ENCODE measurements around the gene TUBB1. TPM values are rescaled to one million over a fixed set of nuclear protein-coding genes. Genes with fewer than 3 reads are reported as not detected.

TUBB1 gene
- total and polyA plus RNA-seq, 8 donors = 0.04 to 1.2 (median 0.14) TPM; not detected in 1

GRCh38 chr20:59073582-59073981 is 54.4 kb downstream of the TUBB1 start:
- Histone ChIP-seq H3K27me3 (no peaks in the 10 kb centered on the region), H3K27ac (no peak overlapping the region), H3K4me1 (no peaks in the 10 kb centered on the region), H3K4me3 (no peak overlapping the region), H3K36me3 (no peaks in the 10 kb centered on the region), H3K9me3 (no peaks in the 10 kb centered on the region)
- intact Hi-C loops (cut with DNase I) = no loop called here
- ATAC-seq (no peak), DNase-seq (no peak), FAIRE-seq (no peak)
- 83 to 88% methylated on average over 1 of the region's 1 CpG for WGBS, 2 donors
- no peak for TF ChIP-seq CTCF (IDR thresholded peaks at IDR 0.05)

- no peak overlapping the region for H3K27ac ChIP-seq
- ATAC-seq (no peak), FAIRE-seq (no peak), DNase-seq (no peak)
- no peak overlapping the region for H3K4me3 ChIP-seq
- intact Hi-C loops (cut with DNase I) = no loop called here
- H3K4me1 ChIP-seq = no peaks in the 10 kb centered on the region
- TF ChIP-seq CTCF (IDR thresholded peaks at IDR 0.05) = no peak
- no peaks in the 10 kb centered on the region for H3K9me3 ChIP-seq
- WGBS, 2 donors = 11 to 24% methylated on average over 3 of the region's 3 CpGs
- no peaks in the 10 kb centered on the region for H3K36me3 ChIP-seq
- no peaks in the 10 kb centered on the region for H3K27me3 ChIP-seq
These were observed 55.2 kb downstream of the TUBB1 start for GRCh38 chr20:59074456-59074855.

GRCh38 chr20:59075934-59076508 is 56.8 kb downstream of the TUBB1 start:
- FAIRE-seq (no peak), ATAC-seq (no peak), DNase-seq (no peak)
- Histone ChIP-seq H3K4me1 (no peaks in the 10 kb centered on the region), H3K36me3 (no peaks in the 10 kb centered on the region), H3K9me3 (no peaks in the 10 kb centered on the region), H3K27ac (no peak overlapping the region), H3K4me3 (no peak overlapping the region), H3K27me3 (no peaks in the 10 kb centered on the region)
- intact Hi-C loops (cut with DNase I) = no loop called here
- 57 to 58% methylated on average over 4 of the region's 4 CpGs for WGBS, 2 donors
- TF ChIP-seq CTCF (IDR thresholded peaks at IDR 0.05) = no peak

Other genes starting within 250 kb of the TUBB1 start
- under 1 TPM; 0.47 to 0.84 (median 0.53) TPM for gene GNAS-AS1, start 168.5 kb upstream of the TUBB1 start, total RNA-seq
- 1 to 10 TPM in 1 of 2 donors, under 1 TPM in 1; 0.68 to 2.8 TPM for gene GNAS-AS1, start 168.5 kb upstream of the TUBB1 start, polyA plus RNA-seq
- 100 to 1,000 TPM; 349 to 850 (median 535) TPM for gene GNAS, start 166.7 kb upstream of the TUBB1 start, total RNA-seq
- 1,000 to 10,000 TPM; 1,207 to 2,220 TPM for gene GNAS, start 166.7 kb upstream of the TUBB1 start, polyA plus RNA-seq
- 10 to 100 TPM; 17.3 to 42.3 (median 25.2) TPM for gene NELFCD, start 38.2 kb upstream of the TUBB1 start, total RNA-seq
- gene NELFCD, start 38.2 kb upstream of the TUBB1 start, polyA plus RNA-seq = 10 to 100 TPM; 41.7 to 66.4 TPM
- gene CTSZ, start 12.2 kb upstream of the TUBB1 start, total RNA-seq = 100 to 1,000 TPM in 1 of 6 donors, 10 to 100 TPM in 5; 33.7 to 107 (median 43.4) TPM
- gene CTSZ, start 12.2 kb upstream of the TUBB1 start, polyA plus RNA-seq = 10 to 100 TPM; 51.3 to 88.2 TPM
- gene ATP5F1E, start 12.9 kb downstream of the TUBB1 start, total RNA-seq = 10 to 100 TPM; 11.2 to 28.2 (median 21.7) TPM
- gene ATP5F1E, start 12.9 kb downstream of the TUBB1 start, polyA plus RNA-seq = 10 to 100 TPM; 25.5 to 38.0 TPM
- 10 to 100 TPM; 12.6 to 23.2 (median 18.9) TPM for gene PRELID3B, start 23.4 kb downstream of the TUBB1 start, total RNA-seq
- 10 to 100 TPM in 1 of 2 donors, 1 to 10 TPM in 1; 8.4 to 24.9 TPM for gene PRELID3B, start 23.4 kb downstream of the TUBB1 start, polyA plus RNA-seq
- under 1 TPM; 0.04 to 0.23 (median 0.13) TPM for gene ZNF831, start 144.4 kb downstream of the TUBB1 start, total RNA-seq
- gene ZNF831, start 144.4 kb downstream of the TUBB1 start, polyA plus RNA-seq = under 1 TPM; 0.16 to 0.19 TPM